SK-N-SH (cell line): ENCODE measurements around the gene SMARCD2. TPM values are rescaled to one million over a fixed set of nuclear protein-coding genes. Genes with fewer than 3 reads are reported as not detected.

ENCODE experiments used
- CTCF ChIA-PET: fragments of 300-600, 350-600 bp; formaldehyde crosslinking; extraction: SDS; loops from one replicate; lab custom pipeline; 2021; lab: Yijun Ruan, JAX
- POLR2A ChIA-PET: fragments of 350-600 bp; sonication (Branson Sonifier 250); formaldehyde crosslinking; extraction: SDS; loops from one replicate; lab custom pipeline; 2020; ENCODE audit warnings: antibody characterized with exemption, inconsistent platforms; lab: Yijun Ruan, JAX
- DNase-seq: peaks from one replicate; pipeline ENCODE4 v3.0.0; 2012
- H2AFZ ChIP-seq: fragments of 200-600 bp; sonication (generic); 2 replicates; pipeline ENCODE4 v1.8.1; 2016; ENCODE audit warnings: antibody characterized with exemption, mild to moderate bottlenecking, low read depth
- H3F3A ChIP-seq: fragments of 200-600 bp; sonication (generic); replicated peaks from 2 replicates; pipeline ENCODE3; 2016; ENCODE audit warnings: antibody characterized with exemption, mild to moderate bottlenecking; ENCODE audit not compliant: insufficient read depth
- H3K27ac ChIP-seq, 2 experiments: fragments of 200-500 bp in 1 of 2; fragments of 200-600 bp in 1 of 2; sonication (Bioruptor generic) in 1 of 2; sonication (generic), shearing (Covaris generic) in 1 of 2; 2 replicates each; pipeline versions ENCODE4 v1.5.1 to v1.6.1; 2014 to 2016; ENCODE audit warnings: low read depth in 2 of 2, inconsistent platforms in 1 of 2, low read length in 1 of 2, mild to moderate bottlenecking in 1 of 2, mixed read lengths in 1 of 2
- H3K27me3 ChIP-seq: fragments of 200-600 bp; sonication (generic), shearing (Covaris generic); 2 replicates; pipeline ENCODE4 v1.6.1; 2016; ENCODE audit warnings: mixed run types; ENCODE audit not compliant: insufficient read depth
- H3K36me3 ChIP-seq, 2 experiments: fragments of 200-500 bp in 1 of 2; fragments of 200-600 bp in 1 of 2; sonication (Bioruptor generic) in 1 of 2; sonication (generic) in 1 of 2; replicated peaks in 1 of 2; 2 replicates each; pipeline versions ENCODE3 to v1.5.1; 2014 to 2016; ENCODE audit warnings: low read length in 1 of 2, mild to moderate bottlenecking in 1 of 2; ENCODE audit not compliant: insufficient read depth in 2 of 2, control insufficient read depth in 1 of 2
- H3K4me1 ChIP-seq, 2 experiments: fragments of 200-500 bp in 1 of 2; fragments of 200-600 bp in 1 of 2; sonication (Bioruptor generic) in 1 of 2; sonication (generic), shearing (Covaris generic) in 1 of 2; 2 replicates each; pipeline versions ENCODE4 v1.5.1 to v1.6.1; 2014 to 2016; ENCODE audit warnings: low read depth in 1 of 2, low read length in 1 of 2, mixed run types in 1 of 2; ENCODE audit not compliant: insufficient read depth in 2 of 2, control insufficient read depth in 1 of 2
- H3K4me2 ChIP-seq: fragments of 200-600 bp; sonication (generic), shearing (Covaris generic); 2 replicates; pipeline ENCODE4 v1.6.1; 2017; ENCODE audit warnings: mixed run types
- H3K4me3 ChIP-seq, 2 experiments: fragments of 200-500 bp in 1 of 2; fragments of 200-600 bp in 1 of 2; sonication (Bioruptor generic) in 1 of 2; sonication (generic), shearing (Covaris generic) in 1 of 2; 2 replicates each; pipeline versions ENCODE4 v1.5.1 to v1.8.1; 2014 to 2016; ENCODE audit warnings: low read depth in 2 of 2, inconsistent platforms in 1 of 2, low read length in 1 of 2, mild to moderate bottlenecking in 1 of 2, mixed read lengths in 1 of 2, moderate library complexity in 1 of 2
- H3K79me2 ChIP-seq: fragments of 200-600 bp; sonication (generic); 2 replicates; pipeline ENCODE4 v1.8.1; 2017; ENCODE audit warnings: mild to moderate bottlenecking; ENCODE audit not compliant: insufficient read depth
- H3K9ac ChIP-seq: fragments of 200-600 bp; sonication (generic); 2 replicates; pipeline ENCODE4 v1.6.1; 2017; ENCODE audit warnings: mixed run types
- H3K9me2 ChIP-seq: fragments of 200-600 bp; sonication (generic); 2 replicates; pipeline ENCODE4 v1.6.1; 2017; ENCODE audit warnings: mixed run types
- H3K9me3 ChIP-seq: fragments of 200-600 bp; sonication (generic); 2 replicates; pipeline ENCODE4 v1.6.1; 2017; ENCODE audit warnings: mixed run types, mild to moderate bottlenecking, moderate library complexity
- H4K20me1 ChIP-seq: fragments of 200-600 bp; sonication (generic); 2 replicates; pipeline ENCODE4 v1.6.1; 2017; ENCODE audit warnings: mild to moderate bottlenecking, mixed run types; ENCODE audit not compliant: insufficient read depth
- CHD2 ChIP-seq: fragments of 150-350 bp; IDR thresholded peaks from 2 replicates; pipeline ENCODE4 v1.6.1; 2018; ENCODE audit warnings: low read length; ENCODE audit not compliant: partially characterized antibody
- ELF1 ChIP-seq: IDR thresholded peaks from 2 replicates; pipeline ENCODE4 v1.4.0; 2012
- EZH2phosphoT487 ChIP-seq: fragments of 200-600 bp; sonication (generic); IDR thresholded peaks from 2 replicates; pipeline ENCODE4 v1.6.1; 2017; ENCODE audit warnings: low read depth, mixed run types, mild to moderate bottlenecking, antibody characterized with exemption, moderate library complexity, borderline replicate concordance
- FOXJ3 ChIP-seq: sonication (generic); formaldehyde crosslinking; IDR thresholded peaks from 2 replicates; pipeline ENCODE4 v1.5.1; 2020; ENCODE audit warnings: mild to moderate bottlenecking, missing genetic modification reagents
- FOXM1 ChIP-seq: IDR thresholded peaks from 2 replicates; pipeline ENCODE4 v1.4.0; 2012; ENCODE audit warnings: low read depth, mild to moderate bottlenecking
- GABPA ChIP-seq: IDR thresholded peaks from 2 replicates; pipeline ENCODE4 v1.4.0; 2012; ENCODE audit warnings: low read depth, mild to moderate bottlenecking
- GATA2 ChIP-seq: sonication (generic); formaldehyde crosslinking; IDR thresholded peaks from 2 replicates; pipeline ENCODE4 v1.5.0; 2020; ENCODE audit warnings: mild to moderate bottlenecking, missing genetic modification reagents
- JUND ChIP-seq: IDR thresholded peaks from 2 replicates; pipeline ENCODE4 v1.4.0; 2012
- MEF2A ChIP-seq: IDR thresholded peaks from 2 replicates; pipeline ENCODE4 v1.4.0; 2012; ENCODE audit warnings: low read depth, borderline replicate concordance
- NRF1 ChIP-seq: IDR thresholded peaks from 2 replicates; pipeline ENCODE4 v1.6.1; 2012; ENCODE audit warnings: low read depth, mild to moderate bottlenecking, low read length
- POLR2AphosphoS5 ChIP-seq: IDR thresholded peaks from 2 replicates; pipeline ENCODE4 v1.6.1; 2012; ENCODE audit warnings: low read depth, low read length
- RAD21 ChIP-seq: IDR thresholded peaks from 2 replicates; pipeline ENCODE4 v1.6.1; 2012; ENCODE audit warnings: mild to moderate bottlenecking, low read length
- RCOR1 ChIP-seq: fragments of 150-350 bp; IDR thresholded peaks from 2 replicates; pipeline ENCODE4 v1.6.1; 2017; ENCODE audit warnings: antibody characterized with exemption, low read length
- RFX5 ChIP-seq: IDR thresholded peaks from 2 replicates; pipeline ENCODE4 v1.6.1; 2012; ENCODE audit warnings: mild to moderate bottlenecking, improper control_type of control experiment, low read length
- SIN3A ChIP-seq: IDR thresholded peaks from 2 replicates; pipeline ENCODE4 v1.6.1; 2012; ENCODE audit warnings: low read depth, mild to moderate bottlenecking, low read length, moderate library complexity, borderline replicate concordance
- SMC3 ChIP-seq: IDR thresholded peaks from 2 replicates; pipeline ENCODE4 v1.6.1; 2012; ENCODE audit warnings: low read depth, low read length, improper control_type of control experiment
- TAF1 ChIP-seq: IDR thresholded peaks from 2 replicates; pipeline ENCODE4 v1.6.1; 2012; ENCODE audit warnings: low read depth, mild to moderate bottlenecking, low read length, moderate library complexity, borderline replicate concordance
- TCF12 ChIP-seq: IDR thresholded peaks from 2 replicates; pipeline ENCODE4 v1.4.0; 2012
- WGBS: methylation state at CpG from one replicate; pipeline ENCODE4 v1.1.6; 2017; ENCODE audit warnings: low lambda C conversion rate; 5-methylcytosine and 5-hydroxymethylcytosine counted together
- polyA plus RNA-seq, 3 experiments: library from polyadenylated mRNA; depleted of rRNA; stranded (reverse); fragments of >200 nt; gene quantifications; 2 replicates each; pipeline ENCODE4 v1.2.3, GENCODE V29; 2012
- TF ChIP-seq, protein P1 (sequence below): fragments of 150-350 bp; IDR thresholded peaks from 2 replicates; pipeline ENCODE4 v1.6.1; 2017; ENCODE audit warnings: antibody characterized with exemption, low read length, low read depth, borderline replicate concordance
- TF ChIP-seq, protein P2 (sequence below): IDR thresholded peaks from 2 replicates; pipeline ENCODE4 v1.4.0; 2012; ENCODE audit warnings: low read depth
- TF ChIP-seq, protein P3 (sequence below): IDR thresholded peaks from 2 replicates; pipeline ENCODE4 v1.4.0; 2012; ENCODE audit warnings: low read depth, borderline replicate concordance
- TF ChIP-seq, protein P4 (sequence below): fragments of 200-600 bp; sonication (generic); IDR thresholded peaks from 2 replicates; pipeline ENCODE4 v1.6.1; 2017; ENCODE audit warnings: antibody characterized with exemption, mild to moderate bottlenecking, moderate library complexity
- TF ChIP-seq, protein P5 (sequence below): fragments of 150-350 bp; IDR thresholded peaks from 2 replicates; pipeline ENCODE4 v1.6.1; 2016; ENCODE audit warnings: mild to moderate bottlenecking, low read depth, low read length

The SMARCD2 gene
- polyA plus RNA-seq, 1 of the 3 experiments (the other 2 are of a cell fraction) = 89.1 TPM

DNA sequence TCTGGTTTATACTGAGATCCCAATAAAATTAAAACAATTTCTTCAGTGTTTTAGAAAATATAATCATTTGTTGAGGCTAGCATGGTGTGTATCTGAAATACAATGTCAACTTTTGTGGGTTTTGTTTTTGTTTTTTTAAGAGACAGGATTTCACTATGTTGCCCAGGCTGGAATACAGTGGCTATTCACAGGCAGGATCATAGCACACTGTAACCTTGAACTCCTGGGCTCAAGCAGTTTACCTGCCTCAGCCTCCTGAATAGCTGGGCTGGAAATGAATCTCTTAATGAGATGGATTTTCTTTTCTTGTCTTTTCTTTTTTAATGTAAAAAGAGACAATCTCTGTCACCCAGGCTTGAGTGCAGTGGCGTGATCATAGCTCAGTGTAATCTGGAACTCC, 56.4 kb downstream of the SMARCD2 start:
- Histone ChIP-seq H3K4me3 (no peak overlapping the region), H3K27me3 (no peaks in the 10 kb centered on the region), H4K20me1 (peaks cover 83% of the 10 kb centered on the region), H3K79me2 (peaks cover 100% of the 10 kb centered on the region), H3K4me2 (no peak overlapping the region), H3F3A (peaks cover 13% of the 10 kb centered on the region), H3K27ac (peak overlapping the region in 1 of 2 experiments; percentile 60; a peak in 1 of 4 replicates), H3K9me3 (no peaks in the 10 kb centered on the region), H3K36me3 (peaks cover 29 to 77% of the 10 kb centered on the region in 2 experiments), H3K9me2 (no peaks in the 10 kb centered on the region), H3K4me1 (peaks cover 0 to 16% of the 10 kb centered on the region in 2 experiments; a peak in 2 of 4 replicates), H2AFZ (no peak overlapping the region), H3K9ac (no peak overlapping the region)
- no peak for DNase-seq
- no peak for TF ChIP-seq MEF2A
- TF ChIP-seq, protein P1, sequence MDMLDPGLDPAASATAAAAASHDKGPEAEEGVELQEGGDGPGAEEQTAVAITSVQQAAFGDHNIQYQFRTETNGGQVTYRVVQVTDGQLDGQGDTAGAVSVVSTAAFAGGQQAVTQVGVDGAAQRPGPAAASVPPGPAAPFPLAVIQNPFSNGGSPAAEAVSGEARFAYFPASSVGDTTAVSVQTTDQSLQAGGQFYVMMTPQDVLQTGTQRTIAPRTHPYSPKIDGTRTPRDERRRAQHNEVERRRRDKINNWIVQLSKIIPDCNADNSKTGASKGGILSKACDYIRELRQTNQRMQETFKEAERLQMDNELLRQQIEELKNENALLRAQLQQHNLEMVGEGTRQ = no peak
- TF ChIP-seq, protein P2, sequence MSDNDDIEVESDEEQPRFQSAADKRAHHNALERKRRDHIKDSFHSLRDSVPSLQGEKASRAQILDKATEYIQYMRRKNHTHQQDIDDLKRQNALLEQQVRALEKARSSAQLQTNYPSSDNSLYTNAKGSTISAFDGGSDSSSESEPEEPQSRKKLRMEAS = no peak
- no peak for TF ChIP-seq RCOR1
- TF ChIP-seq JUND = no peak
- TF ChIP-seq, protein P3, sequence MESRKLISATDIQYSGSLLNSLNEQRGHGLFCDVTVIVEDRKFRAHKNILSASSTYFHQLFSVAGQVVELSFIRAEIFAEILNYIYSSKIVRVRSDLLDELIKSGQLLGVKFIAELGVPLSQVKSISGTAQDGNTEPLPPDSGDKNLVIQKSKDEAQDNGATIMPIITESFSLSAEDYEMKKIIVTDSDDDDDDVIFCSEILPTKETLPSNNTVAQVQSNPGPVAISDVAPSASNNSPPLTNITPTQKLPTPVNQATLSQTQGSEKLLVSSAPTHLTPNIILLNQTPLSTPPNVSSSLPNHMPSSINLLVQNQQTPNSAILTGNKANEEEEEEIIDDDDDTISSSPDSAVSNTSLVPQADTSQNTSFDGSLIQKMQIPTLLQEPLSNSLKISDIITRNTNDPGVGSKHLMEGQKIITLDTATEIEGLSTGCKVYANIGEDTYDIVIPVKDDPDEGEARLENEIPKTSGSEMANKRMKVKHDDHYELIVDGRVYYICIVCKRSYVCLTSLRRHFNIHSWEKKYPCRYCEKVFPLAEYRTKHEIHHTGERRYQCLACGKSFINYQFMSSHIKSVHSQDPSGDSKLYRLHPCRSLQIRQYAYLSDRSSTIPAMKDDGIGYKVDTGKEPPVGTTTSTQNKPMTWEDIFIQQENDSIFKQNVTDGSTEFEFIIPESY = no peak
- no peak for TF ChIP-seq ELF1
- TF ChIP-seq, protein P4, sequence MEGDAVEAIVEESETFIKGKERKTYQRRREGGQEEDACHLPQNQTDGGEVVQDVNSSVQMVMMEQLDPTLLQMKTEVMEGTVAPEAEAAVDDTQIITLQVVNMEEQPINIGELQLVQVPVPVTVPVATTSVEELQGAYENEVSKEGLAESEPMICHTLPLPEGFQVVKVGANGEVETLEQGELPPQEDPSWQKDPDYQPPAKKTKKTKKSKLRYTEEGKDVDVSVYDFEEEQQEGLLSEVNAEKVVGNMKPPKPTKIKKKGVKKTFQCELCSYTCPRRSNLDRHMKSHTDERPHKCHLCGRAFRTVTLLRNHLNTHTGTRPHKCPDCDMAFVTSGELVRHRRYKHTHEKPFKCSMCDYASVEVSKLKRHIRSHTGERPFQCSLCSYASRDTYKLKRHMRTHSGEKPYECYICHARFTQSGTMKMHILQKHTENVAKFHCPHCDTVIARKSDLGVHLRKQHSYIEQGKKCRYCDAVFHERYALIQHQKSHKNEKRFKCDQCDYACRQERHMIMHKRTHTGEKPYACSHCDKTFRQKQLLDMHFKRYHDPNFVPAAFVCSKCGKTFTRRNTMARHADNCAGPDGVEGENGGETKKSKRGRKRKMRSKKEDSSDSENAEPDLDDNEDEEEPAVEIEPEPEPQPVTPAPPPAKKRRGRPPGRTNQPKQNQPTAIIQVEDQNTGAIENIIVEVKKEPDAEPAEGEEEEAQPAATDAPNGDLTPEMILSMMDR = no peak
- no peak for TF ChIP-seq GATA2 (CRISPR knock-in tag)
- no peak for TF ChIP-seq NRF1
- TF ChIP-seq GABPA = no peak
- WGBS = 95% methylated on average over 1 of the region's 1 CpG
- CTCF ChIA-PET = interaction anchor here (1.1 to 4.3 kb wide), 6 partner anchors 10 to 48 kb away, joined by 3 to 26 read pairs (median 4); partner anchors contain the start of genes CCDC47 and DDX42
- POLR2A ChIA-PET = no interaction called here

DNA sequence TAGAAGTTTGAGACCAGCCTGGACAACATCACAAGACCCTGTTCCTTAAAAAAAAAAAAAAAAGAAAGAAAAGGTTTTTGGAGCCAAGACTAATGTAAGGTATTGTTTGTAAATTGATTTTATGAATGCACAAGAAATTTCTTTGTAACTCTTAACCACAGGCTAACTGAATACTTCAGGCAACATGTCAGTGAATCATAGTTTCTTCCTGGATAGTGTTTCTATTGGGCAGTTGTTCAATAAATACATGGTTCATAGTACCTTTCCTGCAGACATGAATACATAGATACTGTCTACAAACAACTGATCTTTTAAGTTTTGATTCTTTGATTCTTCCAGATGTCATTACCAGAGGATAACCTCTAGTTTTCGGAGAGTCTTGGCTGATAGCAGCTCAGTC, 56.9 kb downstream of the SMARCD2 start:
- H3F3A ChIP-seq = peaks cover 13% of the 10 kb centered on the region
- no peak overlapping the region for H2AFZ ChIP-seq
- POLR2A ChIA-PET = no interaction called here
- peak overlapping the region in 1 of 2 experiments; percentile 60; a peak in 2 of 4 replicates for H3K27ac ChIP-seq
- H4K20me1 ChIP-seq = peaks cover 84% of the 10 kb centered on the region
- peaks cover 29 to 74% of the 10 kb centered on the region in 2 experiments for H3K36me3 ChIP-seq
- H3K4me2 ChIP-seq = peak overlapping the region; percentile 25
- no peaks in the 10 kb centered on the region for H3K9me3 ChIP-seq
- DNase-seq = no peak
- H3K9me2 ChIP-seq = no peaks in the 10 kb centered on the region
- H3K4me3 ChIP-seq = no peak overlapping the region
- CTCF ChIA-PET = interaction anchor here (1.1 to 4.3 kb wide), 5 partner anchors 11 to 49 kb away, joined by 3 to 26 read pairs (median 4); partner anchors contain the start of genes CCDC47 and DDX42
- H3K9ac ChIP-seq = no peak overlapping the region
- H3K4me1 ChIP-seq = peaks cover 0 to 19% of the 10 kb centered on the region in 2 experiments; a peak in 3 of 4 replicates
- H3K79me2 ChIP-seq = peaks cover 100% of the 10 kb centered on the region
- WGBS = 85% methylated on average over 1 of the region's 1 CpG
- no peaks in the 10 kb centered on the region for H3K27me3 ChIP-seq
- TF ChIP-seq FOXM1 = no peak
- no peak for TF ChIP-seq FOXJ3 (CRISPR knock-in tag)
- no peak for TF ChIP-seq TAF1
- no peak for TF ChIP-seq RFX5
- TF ChIP-seq, protein P2 = no peak
- TF ChIP-seq RAD21 = no peak
- TF ChIP-seq POLR2AphosphoS5 = no peak
- TF ChIP-seq, protein P5, sequence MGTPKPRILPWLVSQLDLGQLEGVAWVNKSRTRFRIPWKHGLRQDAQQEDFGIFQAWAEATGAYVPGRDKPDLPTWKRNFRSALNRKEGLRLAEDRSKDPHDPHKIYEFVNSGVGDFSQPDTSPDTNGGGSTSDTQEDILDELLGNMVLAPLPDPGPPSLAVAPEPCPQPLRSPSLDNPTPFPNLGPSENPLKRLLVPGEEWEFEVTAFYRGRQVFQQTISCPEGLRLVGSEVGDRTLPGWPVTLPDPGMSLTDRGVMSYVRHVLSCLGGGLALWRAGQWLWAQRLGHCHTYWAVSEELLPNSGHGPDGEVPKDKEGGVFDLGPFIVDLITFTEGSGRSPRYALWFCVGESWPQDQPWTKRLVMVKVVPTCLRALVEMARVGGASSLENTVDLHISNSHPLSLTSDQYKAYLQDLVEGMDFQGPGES = no peak
- peak; percentile 17; the same call in 1 of the 2 replicates for TF ChIP-seq TCF12
- no peak for TF ChIP-seq EZH2phosphoT487
- TF ChIP-seq SIN3A = no peak
- no peak for TF ChIP-seq SMC3
- no peak for TF ChIP-seq CHD2
- TF ChIP-seq GATA2 (CRISPR knock-in tag) = no peak
